Measurements from ENCODE around the gene TMBIM1. TPM values are rescaled to one million over a fixed set of nuclear protein-coding genes. Genes with fewer than 3 reads are reported as not detected.
"Not testable (repeated sequence)": the region's sequence is repeated elsewhere in the genome, so short reads cannot be mapped to it uniquely, and the experiment has no call there.

The TMBIM1 gene
- total RNA-seq, 1 donor from 2014 or later, result 63.1 TPM

- Mint-ChIP-seq H3K4me1 (peaks cover 8% of the 10 kb centered on the region), H3K9me3 (no peaks in the 10 kb centered on the region), H3K27me3 (no peaks in the 10 kb centered on the region), H3K4me3 (no peak overlapping the region), H3K36me3 (ENCODE audit: low read depth) (peaks cover 55% of the 10 kb centered on the region), H3K27ac (no peak overlapping the region)
- intact Hi-C loops (cut with micrococcal nuclease), result loop anchor here (10.0 kb wide), 1 partner anchor 1863 kb away; the partner anchor contains the start of gene SMARCAL1
- no peak for DNase-seq
These were observed 14.4 kb downstream of the TMBIM1 start for GRCh38 chr2:218277921-218278320.

- Mint-ChIP-seq H3K4me3 (no peak overlapping the region), H3K36me3 (ENCODE audit: low read depth) (peaks cover 61% of the 10 kb centered on the region), H3K27ac (no peak overlapping the region), H3K9me3 (no peaks in the 10 kb centered on the region), H3K27me3 (no peaks in the 10 kb centered on the region), H3K4me1 (peaks cover 11% of the 10 kb centered on the region)
- DNase-seq, result no peak
- intact Hi-C loops (cut with micrococcal nuclease), result loop anchor here (10.0 kb wide), 1 partner anchor 1862 kb away; the partner anchor contains the start of gene SMARCAL1
These were observed 15.1 kb downstream of the TMBIM1 start for GRCh38 chr2:218276986-218277755.

- Mint-ChIP-seq H3K27ac (peak overlapping the region; percentile 5), H3K4me3 (no peak overlapping the region), H3K9me3 (no peaks in the 10 kb centered on the region), H3K36me3 (ENCODE audit: low read depth) (peaks cover 60% of the 10 kb centered on the region), H3K4me1 (peaks cover 23% of the 10 kb centered on the region), H3K27me3 (no peaks in the 10 kb centered on the region)
- DNase-seq, result no peak
- intact Hi-C loops (cut with micrococcal nuclease), result loop anchor here (10.0 kb wide), 1 partner anchor 1861 kb away; the partner anchor contains the start of gene SMARCAL1
These were observed 16.8 kb downstream of the TMBIM1 start for GRCh38 chr2:218275371-218276072.

- no peaks in the 10 kb centered on the region for H3K9me3 Mint-ChIP-seq
- peaks cover 58% of the 10 kb centered on the region for H3K36me3 Mint-ChIP-seq (ENCODE audit: low read depth)
- H3K27ac Mint-ChIP-seq, result no peak overlapping the region
- DNase-seq, result no peak
- intact Hi-C loops (cut with micrococcal nuclease), result loop anchor here (5.0 to 10.0 kb wide), 2 partner anchors 1268 to 1860 kb away; partner anchors contain the start of genes CHPF, SMARCAL1 and TMEM198
- H3K4me1 Mint-ChIP-seq, result peaks cover 25% of the 10 kb centered on the region
- no peak overlapping the region for H3K4me3 Mint-ChIP-seq
- peaks cover 2% of the 10 kb centered on the region for H3K27me3 Mint-ChIP-seq
These were observed 17.7 kb downstream of the TMBIM1 start for GRCh38 chr2:218274586-218274985.

- Mint-ChIP-seq H3K36me3 (ENCODE audit: low read depth) (peaks cover 58% of the 10 kb centered on the region), H3K4me1 (peaks cover 29% of the 10 kb centered on the region), H3K27ac (no peak overlapping the region), H3K4me3 (no peak overlapping the region), H3K9me3 (no peaks in the 10 kb centered on the region), H3K27me3 (peaks cover 2% of the 10 kb centered on the region)
- no peak for DNase-seq
- intact Hi-C loops (cut with micrococcal nuclease), result loop anchor here (2.0 to 10.0 kb wide), 3 partner anchors 83 to 1859 kb away; partner anchors contain the start of genes CATIP, CHPF, SMARCAL1 and TMEM198
These were observed 18.4 kb downstream of the TMBIM1 start for GRCh38 chr2:218273908-218274249.

GRCh38 chr2:218273214-218273907 is 18.9 kb downstream of the TMBIM1 start:
- intact Hi-C loops (cut with micrococcal nuclease), result loop anchor here (2.0 to 10.0 kb wide), 3 partner anchors 83 to 1859 kb away; partner anchors contain the start of genes CATIP, CHPF, SMARCAL1 and TMEM198
- H3K27me3 Mint-ChIP-seq, DNase-seq, H3K9me3 Mint-ChIP-seq, H3K4me3 Mint-ChIP-seq, H3K27ac Mint-ChIP-seq: not testable (repeated sequence)
- peaks cover 55% of the 10 kb centered on the region for H3K36me3 Mint-ChIP-seq (ENCODE audit: low read depth)
- peaks cover 29% of the 10 kb centered on the region for H3K4me1 Mint-ChIP-seq

- peaks cover 29% of the 10 kb centered on the region for H3K4me1 Mint-ChIP-seq
- H3K27ac Mint-ChIP-seq, result peak overlapping the region; percentile 29
- peak; percentile 94 for DNase-seq
- H3K9me3 Mint-ChIP-seq, result no peaks in the 10 kb centered on the region
- H3K4me3 Mint-ChIP-seq, result peak overlapping the region; percentile 28
- peaks cover 2% of the 10 kb centered on the region for H3K27me3 Mint-ChIP-seq
- H3K36me3 Mint-ChIP-seq (ENCODE audit: low read depth), result peaks cover 53% of the 10 kb centered on the region
- intact Hi-C loops (cut with micrococcal nuclease), result loop anchor here (2.0 to 10.0 kb wide), 3 partner anchors 84 to 1858 kb away; partner anchors contain the start of genes CATIP, CHPF, SMARCAL1 and TMEM198
These were observed 19.6 kb downstream of the TMBIM1 start for GRCh38 chr2:218272531-218273212.

GRCh38 chr2:218271865-218272530 is 20.3 kb downstream of the TMBIM1 start:
- Mint-ChIP-seq H3K4me3 (peak overlapping the region; percentile 99), H3K27me3 (peaks cover 2% of the 10 kb centered on the region), H3K36me3 (ENCODE audit: low read depth) (peaks cover 53% of the 10 kb centered on the region), H3K4me1 (peaks cover 33% of the 10 kb centered on the region), H3K27ac (peak overlapping the region; percentile 29), H3K9me3 (no peaks in the 10 kb centered on the region)
- DNase-seq, result no peak
- intact Hi-C loops (cut with micrococcal nuclease), result loop anchor here (2.0 to 10.0 kb wide), 3 partner anchors 85 to 1857 kb away; partner anchors contain the start of genes CATIP, CHPF, SMARCAL1 and TMEM198

GRCh38 chr2:218271487-218271797 is 20.9 kb downstream of the TMBIM1 start:
- H3K27me3 Mint-ChIP-seq, result peaks cover 2% of the 10 kb centered on the region
- intact Hi-C loops (cut with micrococcal nuclease), result loop anchor here (5.0 to 10.0 kb wide), 2 partner anchors 1271 to 1857 kb away; partner anchors contain the start of genes CHPF, SMARCAL1 and TMEM198

GRCh38 chr2:218270721-218271486 is 21.4 kb downstream of the TMBIM1 start:
- intact Hi-C loops (cut with micrococcal nuclease), result loop anchor here (1.0 to 10.0 kb wide), 10 partner anchors 15 to 1856 kb away; partner anchors contain the start of genes ARPC2, CHPF, CNOT9 and SMARCAL1

More at GRCh38 chr2:218271487-218271797, 20.9 kb downstream of the TMBIM1 start:
- Mint-ChIP-seq H3K4me1 (peaks cover 35% of the 10 kb centered on the region), H3K4me3 (peak overlapping the region; percentile 99), H3K27ac (peak overlapping the region; percentile 96), H3K36me3 (ENCODE audit: low read depth) (peaks cover 52% of the 10 kb centered on the region), H3K9me3 (no peaks in the 10 kb centered on the region)
- DNase-seq, result no peak

GRCh38 chr2:218269900-218270720 is 22.2 kb downstream of the TMBIM1 start, which contains the start of the genes AAMP and PNKD:
AAMP (minus strand) TSS chr2:218270137; CDS start chr2:218270086, 51 bp downstream.
PNKD (plus strand) TSS chr2:218270519; CDS start chr2:218270536, 17 bp downstream.
- Mint-ChIP-seq H3K27me3 (peaks cover 2% of the 10 kb centered on the region), H3K4me1 (peaks cover 39% of the 10 kb centered on the region), H3K4me3 (peak within 1 kb of the TSS; percentile 99), H3K27ac (peak within 1 kb of the TSS; percentile 96), H3K36me3 (ENCODE audit: low read depth) (peaks cover 52% of the 10 kb centered on the region), H3K9me3 (no peaks in the 10 kb centered on the region)
- intact Hi-C loops (cut with micrococcal nuclease), result loop anchor here (1.0 to 10.0 kb wide), 10 partner anchors 16 to 1855 kb away; partner anchors contain the start of genes ARPC2, CHPF, CNOT9 and SMARCAL1
- DNase-seq, result peak; percentile 100

More at GRCh38 chr2:218270721-218271486, 21.4 kb downstream of the TMBIM1 start:
- H3K9me3 Mint-ChIP-seq, result no peaks in the 10 kb centered on the region
- H3K36me3 Mint-ChIP-seq (ENCODE audit: low read depth), result peaks cover 53% of the 10 kb centered on the region
- DNase-seq, result no peak
- H3K27ac Mint-ChIP-seq, result peak overlapping the region; percentile 96
- peaks cover 37% of the 10 kb centered on the region for H3K4me1 Mint-ChIP-seq
- H3K27me3 Mint-ChIP-seq, result peaks cover 2% of the 10 kb centered on the region
- peak overlapping the region; percentile 99 for H3K4me3 Mint-ChIP-seq

Data from activated CD4-positive, alpha-beta T cell treated with anti-CD3 and anti-CD28 coated beads, Interleukin-2, amount 10 ng/mL, durations not matched to agents 24 days and 14 days (primary cell).